Breast epithelium (tissue), 4 donors: Measurements from ENCODE around the gene SP100. TPM values are rescaled to one million over a fixed set of nuclear protein-coding genes. Genes with fewer than 3 reads are reported as not detected.
"Not testable (repeated sequence)": the region's sequence is repeated elsewhere in the genome, so short reads cannot be mapped to it uniquely, and the experiment has no call there.

Source experiments
- DNase-seq, 2 donors: peaks; one replicate each; pipeline ENCODE4 v3.0.0-alpha.2; 2019; ENCODE audit warnings: low spot score in 2 of 2
- H3K27ac ChIP-seq, 2 donors: fragments of 200-600 bp; sonication (generic) in 1 of 2; one replicate each; pipeline ENCODE4 v1.5.1; 2016 to 2019; ENCODE audit warnings: mild to moderate bottlenecking in 1 of 2
- H3K27me3 ChIP-seq, 2 donors: fragments of 200-600 bp; sonication (generic) in 1 of 2; one replicate each; pipeline versions ENCODE4 v1.5.1 to v1.6.0; 2017 to 2019; ENCODE audit warnings: control low read depth in 1 of 2, mild to moderate bottlenecking in 1 of 2
- H3K36me3 ChIP-seq: fragments of 200-600 bp; one replicate; pipeline ENCODE4 v1.5.1; 2019
- H3K4me1 ChIP-seq, 2 donors: fragments of 200-600 bp; sonication (generic); one replicate each; pipeline ENCODE4 v1.5.1; 2016 to 2019; ENCODE audit warnings: control low read depth in 1 of 2
- H3K4me3 ChIP-seq, 3 donors: fragments of 200-600 bp; sonication (generic); 1 replicate in 2 of 3; 2 replicates in 1 of 3; pipeline ENCODE4 v1.5.1; 2016 to 2019; ENCODE audit warnings: mild to moderate bottlenecking in 3 of 3, moderate library complexity in 2 of 3
- H3K9me3 ChIP-seq, 2 donors: fragments of 200-600 bp; sonication (generic) in 1 of 2; one replicate each; pipeline ENCODE4 v1.5.1; 2016 to 2019; ENCODE audit warnings: control low read depth in 1 of 2
- POLR2A ChIP-seq: fragments of 450-650 bp; IDR thresholded peaks from one replicate; pipeline ENCODE4 v1.6.1; 2016; ENCODE audit warnings: antibody characterized with exemption, mild to moderate bottlenecking, moderate library complexity
- POLR2AphosphoS5 ChIP-seq, 3 donors: sonication (generic); formaldehyde crosslinking; IDR thresholded peaks; one replicate each; pipeline ENCODE4 v1.6.1; 2017; ENCODE audit warnings: antibody characterized with exemption in 3 of 3
- intact Hi-C: fragments of 100-400 bp; cut with DNase I; formaldehyde crosslinking; loops from one replicate; pipeline ENCODE4 v1.15.1; 2023; ENCODE audit warnings: low total_unique reads
- total RNA-seq, 3 donors: library from RNA; depleted of rRNA; stranded (reverse); fragments of >200 nt; gene quantifications; one replicate each; pipeline ENCODE4 v1.1.0, GENCODE V29; 2016
- TF ChIP-seq, protein P1 (sequence below), 3 donors: fragments of 450-650 bp; IDR thresholded peaks; one replicate each; pipeline ENCODE4 v1.5.1; 2016 to 2017; ENCODE audit warnings: antibody characterized with exemption in 3 of 3, mild to moderate bottlenecking in 3 of 3, moderate library complexity in 3 of 3

Gene SP100
- total RNA-seq, 3 donors from 2014 or later, result 128 to 157 (median 152) TPM

DNA sequence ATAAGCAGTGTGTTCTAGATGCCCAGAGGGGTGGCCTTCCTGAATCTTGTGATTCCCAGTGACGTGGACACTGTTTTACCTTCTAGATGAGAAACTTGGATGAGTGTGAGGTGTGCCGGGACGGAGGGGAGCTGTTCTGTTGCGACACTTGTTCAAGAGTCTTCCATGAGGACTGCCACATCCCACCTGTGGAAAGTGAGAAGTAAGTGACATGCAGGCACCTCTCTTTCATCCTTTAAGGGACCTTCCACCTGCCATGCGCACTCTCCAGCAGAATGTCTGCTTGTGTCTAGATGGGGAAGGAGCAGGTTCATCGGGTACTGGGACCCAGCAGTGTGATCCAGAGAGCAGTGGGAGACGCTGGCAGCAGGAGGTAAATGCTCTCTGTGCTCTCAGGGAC lies 16.0 kb upstream of the SP100 start:
- no peak overlapping the region for H3K4me3 ChIP-seq
- no peak for TF ChIP-seq POLR2AphosphoS5 (IDR thresholded peaks at IDR 0.05)
- no peak for TF ChIP-seq POLR2A
- TF ChIP-seq, protein P1, sequence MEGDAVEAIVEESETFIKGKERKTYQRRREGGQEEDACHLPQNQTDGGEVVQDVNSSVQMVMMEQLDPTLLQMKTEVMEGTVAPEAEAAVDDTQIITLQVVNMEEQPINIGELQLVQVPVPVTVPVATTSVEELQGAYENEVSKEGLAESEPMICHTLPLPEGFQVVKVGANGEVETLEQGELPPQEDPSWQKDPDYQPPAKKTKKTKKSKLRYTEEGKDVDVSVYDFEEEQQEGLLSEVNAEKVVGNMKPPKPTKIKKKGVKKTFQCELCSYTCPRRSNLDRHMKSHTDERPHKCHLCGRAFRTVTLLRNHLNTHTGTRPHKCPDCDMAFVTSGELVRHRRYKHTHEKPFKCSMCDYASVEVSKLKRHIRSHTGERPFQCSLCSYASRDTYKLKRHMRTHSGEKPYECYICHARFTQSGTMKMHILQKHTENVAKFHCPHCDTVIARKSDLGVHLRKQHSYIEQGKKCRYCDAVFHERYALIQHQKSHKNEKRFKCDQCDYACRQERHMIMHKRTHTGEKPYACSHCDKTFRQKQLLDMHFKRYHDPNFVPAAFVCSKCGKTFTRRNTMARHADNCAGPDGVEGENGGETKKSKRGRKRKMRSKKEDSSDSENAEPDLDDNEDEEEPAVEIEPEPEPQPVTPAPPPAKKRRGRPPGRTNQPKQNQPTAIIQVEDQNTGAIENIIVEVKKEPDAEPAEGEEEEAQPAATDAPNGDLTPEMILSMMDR (IDR thresholded peaks at IDR 0.05), result no peak
- no peaks in the 10 kb centered on the region for H3K27me3 ChIP-seq
- no peaks in the 10 kb centered on the region for H3K4me1 ChIP-seq
- DNase-seq, result no peak
- peaks cover 0 to 5% of the 10 kb centered on the region in 2 donors for H3K9me3 ChIP-seq
- H3K27ac ChIP-seq, result no peak overlapping the region
- H3K36me3 ChIP-seq, result no peaks in the 10 kb centered on the region
- intact Hi-C loops, result no loop called here

DNA sequence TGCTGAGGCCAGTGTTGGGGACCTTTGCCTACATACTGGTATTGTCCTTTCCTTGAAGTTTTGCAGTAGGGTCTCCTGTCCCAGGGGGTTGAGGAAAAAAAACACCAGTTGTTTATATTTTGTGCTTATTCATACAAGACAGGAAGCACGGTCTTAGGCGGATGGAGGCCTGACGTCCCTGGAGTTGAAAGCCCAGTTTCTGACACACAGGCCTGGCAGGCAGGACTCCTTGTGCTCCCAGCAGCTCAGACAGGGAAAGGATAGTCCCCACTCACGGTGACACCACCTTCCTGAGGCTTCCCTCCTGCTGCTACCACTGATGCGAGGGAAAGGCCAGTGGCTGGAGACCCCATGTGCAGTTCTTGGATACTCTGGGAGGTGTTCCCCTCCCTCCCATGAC lies 15.5 kb upstream of the SP100 start:
- DNase-seq, result no peak
- no peak overlapping the region for H3K27ac ChIP-seq
- H3K4me1 ChIP-seq, result no peaks in the 10 kb centered on the region
- intact Hi-C loops, result no loop called here
- no peaks in the 10 kb centered on the region for H3K27me3 ChIP-seq
- no peak overlapping the region for H3K4me3 ChIP-seq
- TF ChIP-seq POLR2A (no peak), POLR2AphosphoS5 (IDR thresholded peaks at IDR 0.05) (no peak)
- TF ChIP-seq, protein P1 (IDR thresholded peaks at IDR 0.05), result no peak
- H3K9me3 ChIP-seq, result peaks cover 0 to 5% of the 10 kb centered on the region in 2 donors
- no peaks in the 10 kb centered on the region for H3K36me3 ChIP-seq

DNA sequence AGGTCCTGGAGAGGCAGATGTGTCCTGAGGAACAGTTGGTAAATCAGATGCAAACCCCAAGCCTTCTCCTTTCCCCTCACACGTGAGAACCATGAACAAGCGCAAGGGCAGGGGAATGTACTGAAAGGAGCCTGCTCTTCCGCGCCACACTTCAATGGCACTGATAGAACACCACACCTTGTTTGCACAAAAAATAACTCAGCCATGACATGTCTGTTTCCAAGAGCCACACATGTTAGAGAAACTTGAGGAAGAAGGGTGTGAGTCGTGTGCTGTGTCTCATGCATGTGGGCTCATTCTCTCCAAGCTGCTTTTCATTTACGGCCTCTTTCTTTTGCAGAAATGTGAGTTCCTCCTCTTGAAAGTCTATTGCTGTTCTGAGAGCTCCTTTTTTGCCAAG lies 15.0 kb upstream of the SP100 start:
- H3K9me3 ChIP-seq, H3K4me1 ChIP-seq, H3K27me3 ChIP-seq, H3K4me3 ChIP-seq, DNase-seq, H3K27ac ChIP-seq, intact Hi-C loops, H3K36me3 ChIP-seq: not testable (repeated sequence)

DNA sequence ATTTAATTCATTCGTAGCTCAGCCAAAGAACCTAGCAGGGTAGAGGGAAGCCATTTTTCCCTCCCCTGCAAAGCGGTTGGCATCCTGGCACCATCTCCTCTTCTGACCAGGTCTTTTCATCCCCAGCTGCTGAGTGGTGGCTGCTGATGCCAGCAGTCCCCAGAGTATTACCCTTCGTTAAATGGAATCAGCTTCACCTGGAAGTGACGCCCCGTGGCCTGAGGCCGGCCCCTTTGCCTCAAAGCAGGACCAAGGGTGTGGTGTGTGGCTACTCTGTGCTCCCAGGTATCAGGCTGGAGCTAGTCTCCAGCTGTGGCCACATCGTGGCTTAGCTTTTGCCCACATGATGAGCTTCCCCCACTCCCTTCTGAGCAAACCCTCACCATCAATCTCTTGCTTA lies 12.3 kb upstream of the SP100 start:
- no peaks in the 10 kb centered on the region for H3K27me3 ChIP-seq
- TF ChIP-seq POLR2AphosphoS5 (IDR thresholded peaks at IDR 0.05), result no peak
- intact Hi-C loops, result no loop called here
- no peaks in the 10 kb centered on the region for H3K36me3 ChIP-seq
- no peak for DNase-seq
- no peak overlapping the region for H3K4me3 ChIP-seq
- no peaks in the 10 kb centered on the region for H3K9me3 ChIP-seq
- no peaks in the 10 kb centered on the region for H3K4me1 ChIP-seq
- H3K27ac ChIP-seq, result no peak overlapping the region

DNA sequence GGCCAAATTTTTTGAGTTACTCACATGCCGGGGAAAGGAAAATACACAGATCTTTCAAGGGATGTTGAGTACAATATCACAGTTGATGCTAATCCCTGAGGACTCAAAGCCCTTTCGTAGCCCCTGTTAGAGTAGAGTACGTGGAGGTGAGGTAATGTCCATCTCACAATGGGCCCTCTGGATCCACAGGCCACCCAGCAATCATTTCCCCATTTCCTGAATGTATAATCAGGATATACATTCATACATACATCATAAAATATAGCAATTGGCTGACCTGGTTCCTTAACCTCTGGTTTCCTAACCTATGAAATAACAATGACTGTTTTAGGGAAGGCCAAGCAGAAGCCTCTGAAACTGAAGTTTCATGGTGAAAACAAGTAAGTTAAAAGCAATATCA lies 10.2 kb upstream of the SP100 start:
- intact Hi-C loops, result no loop called here
- Histone ChIP-seq H3K9me3 (no peaks in the 10 kb centered on the region), H3K36me3 (no peaks in the 10 kb centered on the region), H3K27ac (no peak overlapping the region), H3K4me1 (peaks cover 0 to 2% of the 10 kb centered on the region in 2 donors), H3K4me3 (no peak overlapping the region), H3K27me3 (no peaks in the 10 kb centered on the region)
- DNase-seq, result no peak
- no peak for TF ChIP-seq POLR2AphosphoS5 (IDR thresholded peaks at IDR 0.05)
- TF ChIP-seq, protein P1 (IDR thresholded peaks at IDR 0.05), result no peak
- no peak for TF ChIP-seq POLR2A

DNA sequence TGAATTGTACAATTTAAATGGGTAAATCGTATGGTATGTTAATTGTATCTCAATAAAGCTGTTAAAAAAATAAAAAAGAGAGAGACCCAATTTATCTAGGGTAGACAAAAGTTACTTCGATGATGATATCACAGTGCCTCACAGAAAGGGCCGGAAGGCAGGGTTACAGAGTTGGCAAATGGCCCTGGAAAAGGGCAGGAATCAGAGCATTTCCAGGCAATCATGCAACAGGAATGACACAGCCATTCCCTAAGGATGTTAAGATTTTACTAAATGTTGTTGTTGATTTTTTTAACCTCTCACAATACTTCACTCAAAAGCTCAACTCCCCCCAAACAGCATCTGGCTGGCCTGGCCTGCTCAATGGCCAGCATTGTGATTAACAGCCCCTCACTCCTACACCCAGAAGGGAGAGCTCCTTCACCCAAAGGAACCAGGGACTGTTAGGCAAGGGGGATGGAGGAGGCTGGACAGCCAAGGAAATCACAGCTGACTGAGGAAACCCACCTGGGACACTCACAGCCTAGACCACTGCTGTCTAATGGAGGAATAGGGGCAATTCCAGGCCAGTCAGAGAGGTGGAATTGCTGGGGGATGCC lies 7.7 kb upstream of the SP100 start:
- intact Hi-C loops, result no loop called here
- DNase-seq, result no peak
- TF ChIP-seq POLR2AphosphoS5 (IDR thresholded peaks at IDR 0.05) (no peak), POLR2A (no peak)
- TF ChIP-seq, protein P1 (IDR thresholded peaks at IDR 0.05), result no peak

DNA sequence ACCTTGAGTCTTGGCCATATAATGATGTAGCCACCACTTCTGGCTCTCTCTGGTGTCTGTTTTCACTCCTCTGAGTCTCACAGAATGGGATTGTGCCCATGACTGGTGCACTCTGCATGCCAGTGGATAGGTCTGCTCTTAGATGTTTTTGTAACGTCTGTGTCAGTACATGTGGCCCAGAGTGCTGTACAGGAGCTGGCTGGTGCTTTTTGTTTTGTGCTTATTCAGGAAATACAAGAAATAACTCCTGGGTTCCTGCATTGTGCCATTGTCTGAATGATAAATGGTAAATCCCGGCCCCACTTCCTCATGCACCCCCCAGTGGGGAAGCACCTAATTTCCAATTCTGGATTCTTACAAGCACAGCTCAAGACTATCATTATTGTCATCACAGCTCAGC lies 6.7 kb upstream of the SP100 start:
- H3K27ac ChIP-seq, result peak overlapping the region; percentile 50 to 88
- DNase-seq, H3K36me3 ChIP-seq, H3K27me3 ChIP-seq, H3K4me1 ChIP-seq, intact Hi-C loops, H3K4me3 ChIP-seq, H3K9me3 ChIP-seq: not testable (repeated sequence)

More for the DNA sequence above, 7.7 kb upstream of the SP100 start:
- H3K36me3 ChIP-seq, result no peaks in the 10 kb centered on the region
- no peak overlapping the region for H3K4me3 ChIP-seq
- no peaks in the 10 kb centered on the region for H3K27me3 ChIP-seq
- no peaks in the 10 kb centered on the region for H3K9me3 ChIP-seq
- peak overlapping the region; percentile 50 to 88 for H3K27ac ChIP-seq
- peaks cover 0 to 2% of the 10 kb centered on the region in 2 donors for H3K4me1 ChIP-seq
